A549 treated with AZD2906 at 1 μM for 4 hours (cell line): Measurements from ENCODE around the gene KISS1R. TPM values are rescaled to one million over a fixed set of nuclear protein-coding genes. Genes with fewer than 3 reads are reported as not detected.

Experiments
- total RNA-seq: library from RNA; stranded (reverse); fragments of 200-300 nt; extraction: Qiagen RNA extraction; gene quantifications from 5 replicates; pipeline ENCODE4 v1.2.3, GENCODE V29; 2022

Gene KISS1R
- 0.25 to 0.48 TPM (median 0.41 TPM) in 5 replicates for total RNA-seq

GRCh38 chr19:917323-918151 lies at the start of gene KISS1R:
Gene KISS1R, plus strand, starts transcription at chr19:917333. Its CDS starts 170 bp downstream, at chr19:917503.

DNA sequence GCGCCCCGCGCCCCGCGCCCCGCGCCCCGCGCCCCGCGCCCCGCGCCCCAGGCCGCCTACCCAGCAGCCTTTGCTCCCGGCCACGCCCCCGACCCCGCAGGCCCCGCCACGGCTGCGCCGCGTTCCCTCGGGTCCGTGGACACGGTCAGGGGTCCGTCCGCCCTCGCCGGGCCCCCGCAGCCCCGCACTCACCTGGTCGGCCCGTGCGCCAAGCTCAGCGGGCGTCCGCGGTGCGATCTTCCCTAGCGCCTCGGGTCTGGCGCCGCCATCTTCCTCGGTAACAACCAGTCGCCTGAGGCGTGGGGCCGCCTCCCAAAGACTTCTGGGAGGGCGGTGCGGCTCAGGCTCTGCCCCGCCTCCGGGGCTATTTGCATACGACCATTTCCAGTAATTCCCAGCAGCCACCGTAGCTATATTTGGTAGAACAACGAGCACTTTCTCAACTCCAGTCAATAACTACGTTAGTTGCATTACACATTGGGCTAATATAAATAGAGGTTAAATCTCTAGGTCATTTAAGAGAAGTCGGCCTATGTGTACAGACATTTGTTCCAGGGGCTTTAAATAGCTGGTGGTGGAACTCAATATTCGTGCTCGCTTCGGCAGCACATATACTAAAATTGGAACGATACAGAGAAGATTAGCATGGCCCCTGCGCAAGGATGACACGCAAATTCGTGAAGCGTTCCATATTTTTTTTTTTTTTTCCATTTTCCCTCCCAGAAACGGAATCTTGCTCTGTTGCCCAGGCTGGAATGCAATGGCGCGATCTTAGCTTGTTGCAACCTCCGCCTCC lies 24.0 kb upstream of the KISS1R start, which contains the start of the genes MED16 and RNU6-9:
MED16 (minus strand) TSS at position 294 of the 796 bp plus-strand sequence. CDS start 2,056 bp downstream, outside the sequence.
RNU6-9 (plus strand) TSS at position 591 of the 796 bp plus-strand sequence.

GRCh38 chr19:913080-913748 lies 3.9 kb upstream of the KISS1R start, which contains the start of gene R3HDM4:
Gene R3HDM4, minus strand, starts transcription at chr19:913219. Its CDS starts 62 bp downstream, at chr19:913157.

DNA sequence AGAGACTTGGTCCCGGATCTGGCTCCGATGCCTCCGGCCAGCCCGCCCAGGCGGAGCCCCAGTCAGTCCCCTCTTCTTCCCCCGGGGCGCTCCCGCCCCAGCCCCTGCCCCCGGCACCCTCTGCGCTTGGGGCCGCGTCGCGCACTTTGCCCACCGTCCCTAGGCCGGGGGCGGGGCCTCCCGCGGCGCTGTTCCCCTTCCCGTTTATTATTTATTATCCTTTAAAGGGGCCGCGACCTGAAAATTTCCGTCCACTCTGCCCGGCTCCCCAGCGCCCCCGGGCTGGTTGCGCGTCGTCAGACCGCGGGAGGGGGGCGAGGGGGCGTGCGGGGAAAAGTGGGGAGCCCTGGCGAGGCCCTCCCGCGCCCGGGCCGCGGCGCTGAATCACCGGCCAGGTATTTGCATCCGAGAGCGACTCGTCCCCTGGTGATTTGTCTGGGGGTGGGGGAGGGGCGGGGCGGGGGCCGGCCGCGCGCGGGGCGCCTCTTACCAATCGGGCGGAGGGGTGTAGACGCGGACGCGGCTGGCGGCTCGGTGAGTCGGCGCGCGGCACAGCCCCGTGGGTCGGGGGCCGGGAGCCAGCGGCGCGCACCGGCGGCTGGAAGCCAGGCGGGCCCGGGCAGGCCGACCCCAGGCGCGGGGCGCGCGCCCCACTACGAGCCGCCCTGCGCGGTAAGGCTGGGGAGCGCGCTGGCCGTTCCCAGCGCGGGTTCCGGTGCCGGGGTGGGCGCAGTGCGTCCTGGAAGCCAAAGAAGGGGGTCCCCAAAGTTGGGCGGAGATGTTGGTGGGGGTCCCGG lies 8.6 kb downstream of the KISS1R start, which contains the start of gene ARID3A:
ARID3A (plus strand) TSS at position 510 of the 797 bp plus-strand sequence. CDS start 3,494 bp downstream, outside the sequence.

Other genes starting within 250 kb of the KISS1R start
- 217 to 278 TPM (median 258 TPM) in 5 replicates for gene FSTL3, start 240.9 kb upstream of the KISS1R start, total RNA-seq
- 0.17 to 0.18 TPM in 2 of 5 replicates, not detected in the others for gene PRSS57, start 221.9 kb upstream of the KISS1R start, total RNA-seq
- gene PALM, start 208.4 kb upstream of the KISS1R start, total RNA-seq: 11.4 to 15.5 TPM (median 14.4 TPM) in 5 replicates
- 67.9 to 84.4 TPM (median 83.1 TPM) in 5 replicates for gene MISP, start 166.2 kb upstream of the KISS1R start, total RNA-seq
- 194 to 234 TPM (median 198 TPM) in 5 replicates for gene PTBP1, start 119.9 kb upstream of the KISS1R start, total RNA-seq
- 3.1 to 5.0 TPM (median 4.7 TPM) in 5 replicates for gene PLPPR3, start 95.4 kb upstream of the KISS1R start, total RNA-seq
- 0.11 to 0.24 TPM (median 0.20 TPM) in 5 replicates for gene AZU1, start 89.5 kb upstream of the KISS1R start, total RNA-seq
- 0.15 to 0.60 TPM (median 0.43 TPM) in 5 replicates for gene PRTN3, start 76.3 kb upstream of the KISS1R start, total RNA-seq
- 0.14 to 0.23 TPM (median 0.16 TPM) in 5 replicates for gene ELANE, start 65.0 kb upstream of the KISS1R start, total RNA-seq
- gene CFD, start 57.7 kb upstream of the KISS1R start, total RNA-seq: 10.6 to 25.0 TPM (median 22.7 TPM) in 5 replicates
- gene MED16, start 24.1 kb upstream of the KISS1R start, total RNA-seq: 14.3 to 26.1 TPM (median 24.5 TPM) in 5 replicates
- gene RNU6-9, start 23.8 kb upstream of the KISS1R start, total RNA-seq: not detected in 5 replicates
- 28.8 to 39.9 TPM (median 38.1 TPM) in 5 replicates for gene R3HDM4, start 4.1 kb upstream of the KISS1R start, total RNA-seq
- 3.8 to 6.8 TPM (median 5.1 TPM) in 5 replicates for gene ARID3A, start 8.7 kb downstream of the KISS1R start, total RNA-seq
- 48.2 to 72.0 TPM (median 68.3 TPM) in 5 replicates for gene WDR18, start 67.0 kb downstream of the KISS1R start, total RNA-seq
- gene GRIN3B, start 83.1 kb downstream of the KISS1R start, total RNA-seq: 2.5 to 3.5 TPM (median 3.2 TPM) in 5 replicates
- gene TMEM259, start 103.8 kb downstream of the KISS1R start, total RNA-seq: 80.7 to 142 TPM (median 126 TPM) in 5 replicates
- gene RNU6-2, start 104.2 kb downstream of the KISS1R start, total RNA-seq: not detected in 5 replicates
- gene CNN2, start 109.3 kb downstream of the KISS1R start, total RNA-seq: 77.2 to 98.9 TPM (median 91.0 TPM) in 5 replicates
- gene ABCA7, start 122.8 kb downstream of the KISS1R start, total RNA-seq: 13.3 to 21.7 TPM (median 16.4 TPM) in 5 replicates
- gene ARHGAP45, start 149.8 kb downstream of the KISS1R start, total RNA-seq: 2.8 to 5.5 TPM (median 5.4 TPM) in 5 replicates
- 193 to 258 TPM (median 237 TPM) in 5 replicates for gene POLR2E, start 178.0 kb downstream of the KISS1R start, total RNA-seq
- gene GPX4, start 186.7 kb downstream of the KISS1R start, total RNA-seq: 415 to 542 TPM (median 517 TPM) in 5 replicates